Type B pancreatic cell (in vitro differentiated cells): ENCODE data around the gene ZNF362. TPM values are rescaled to one million over a fixed set of nuclear protein-coding genes. Genes with fewer than 3 reads are reported as not detected.

Source experiments
- DNase-seq: peaks from one replicate; pipeline ENCODE4 v3.0.0; 2021; ENCODE audit warnings: mixed read lengths; ENCODE audit not compliant: unreplicated experiment; ENCODE audit errors: extremely low spot score
- H3K27ac Mint-ChIP-seq: 2 replicates; pipeline ENCODE4 v1.8.0; 2021; ENCODE audit warnings: mild to moderate bottlenecking, mixed read lengths
- H3K27me3 Mint-ChIP-seq: 2 replicates; pipeline ENCODE4 v1.8.0; 2021; ENCODE audit warnings: mixed read lengths
- H3K36me3 Mint-ChIP-seq: 2 replicates; pipeline ENCODE4 v1.8.0; 2021; ENCODE audit warnings: mixed read lengths
- H3K4me1 Mint-ChIP-seq: one replicate; pipeline ENCODE4 v1.8.0; 2021; ENCODE audit warnings: mixed read lengths; ENCODE audit not compliant: unreplicated experiment
- H3K4me3 Mint-ChIP-seq: 2 replicates; pipeline ENCODE4 v1.8.0; 2021; ENCODE audit warnings: mild to moderate bottlenecking, mixed read lengths
- H3K9me3 Mint-ChIP-seq: 2 replicates; pipeline ENCODE4 v1.8.0; 2021; ENCODE audit warnings: mixed read lengths
- CTCF ChIP-seq: fragments of 200-600 bp; sonication (generic); conservative IDR thresholded peaks from 2 replicates; pipeline ENCODE4 v1.5.0; 2021; ENCODE audit warnings: antibody characterized with exemption, mild to moderate bottlenecking
- total RNA-seq: library from RNA; stranded (reverse); gene quantifications from 2 replicates; pipeline ENCODE4 v1.2.1, GENCODE V29; 2021; ENCODE audit warnings: low replicate concordance

Gene ZNF362
- total RNA-seq, 1 donor from 2014 or later = 66.5 TPM

GRCh38 chr1:33273406-33273805 is 17.1 kb downstream of the ZNF362 start:
- no peaks in the 10 kb centered on the region for H3K27me3 Mint-ChIP-seq
- H3K27ac Mint-ChIP-seq = no peak overlapping the region
- TF ChIP-seq CTCF = no peak
- H3K36me3 Mint-ChIP-seq = peaks cover 9% of the 10 kb centered on the region
- H3K9me3 Mint-ChIP-seq = no peaks in the 10 kb centered on the region
- H3K4me3 Mint-ChIP-seq = no peak overlapping the region
- peaks cover 40% of the 10 kb centered on the region for H3K4me1 Mint-ChIP-seq
- no peak for DNase-seq

GRCh38 chr1:33273961-33274371 is 17.7 kb downstream of the ZNF362 start:
- no peaks in the 10 kb centered on the region for H3K27me3 Mint-ChIP-seq
- H3K36me3 Mint-ChIP-seq = peaks cover 12% of the 10 kb centered on the region
- H3K9me3 Mint-ChIP-seq = no peaks in the 10 kb centered on the region
- H3K27ac Mint-ChIP-seq = no peak overlapping the region
- H3K4me3 Mint-ChIP-seq = no peak overlapping the region
- TF ChIP-seq CTCF = no peak
- DNase-seq = no peak
- H3K4me1 Mint-ChIP-seq = peaks cover 36% of the 10 kb centered on the region

- Mint-ChIP-seq H3K4me3 (no peak overlapping the region), H3K27ac (no peak overlapping the region), H3K27me3 (no peaks in the 10 kb centered on the region), H3K9me3 (no peaks in the 10 kb centered on the region), H3K4me1 (peaks cover 36% of the 10 kb centered on the region), H3K36me3 (peaks cover 13% of the 10 kb centered on the region)
- DNase-seq = no peak
- no peak for TF ChIP-seq CTCF
Measured at GRCh38 chr1:33274446-33274845, 18.2 kb downstream of the ZNF362 start.

GRCh38 chr1:33275195-33275594 is 18.9 kb downstream of the ZNF362 start:
- no peak overlapping the region for H3K27ac Mint-ChIP-seq
- H3K4me3 Mint-ChIP-seq = no peak overlapping the region
- no peak for DNase-seq
- peaks cover 15% of the 10 kb centered on the region for H3K36me3 Mint-ChIP-seq
- no peaks in the 10 kb centered on the region for H3K27me3 Mint-ChIP-seq
- H3K9me3 Mint-ChIP-seq = no peaks in the 10 kb centered on the region
- H3K4me1 Mint-ChIP-seq = peaks cover 36% of the 10 kb centered on the region
- TF ChIP-seq CTCF = no peak

GRCh38 chr1:33275706-33276572 is 19.6 kb downstream of the ZNF362 start:
- Mint-ChIP-seq H3K4me1 (peaks cover 31% of the 10 kb centered on the region), H3K36me3 (peaks cover 15% of the 10 kb centered on the region), H3K27me3 (no peaks in the 10 kb centered on the region), H3K9me3 (no peaks in the 10 kb centered on the region), H3K27ac (no peak overlapping the region), H3K4me3 (no peak overlapping the region)
- TF ChIP-seq CTCF = no peak
- DNase-seq = no peak
